HG03064 (cell line): ENCODE data around the gene RANBP10.
"Not testable (repeated sequence)": the region's sequence is repeated elsewhere in the genome, so short reads cannot be mapped to it uniquely, and the experiment has no call there.

Experiments
- ATAC-seq: cut with Tn5 transposase; IDR thresholded peaks from one replicate; pipeline ENCODE4 v1.9.1; 2021; ENCODE audit warnings: low read depth; ENCODE audit not compliant: unreplicated experiment

The RANBP10 gene

DNA sequence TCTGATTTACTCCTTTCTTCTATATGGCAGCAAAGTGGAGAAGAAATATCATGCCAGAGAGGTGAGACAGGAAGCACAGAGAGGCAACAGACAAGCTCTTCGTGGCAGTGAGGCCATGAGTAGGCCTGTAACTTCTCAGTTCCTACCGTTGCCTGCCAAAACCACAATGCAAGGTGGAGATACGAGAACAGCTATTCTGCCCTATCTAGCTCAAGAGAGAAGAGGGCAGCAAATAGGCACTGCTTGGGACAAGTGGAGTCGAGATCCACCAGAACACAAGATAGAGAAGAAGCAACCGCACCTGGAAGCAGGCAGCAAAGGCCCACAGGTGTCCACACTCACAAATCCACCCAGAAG, 24.8 kb downstream of the RANBP10 start:
- peak; percentile 72 for ATAC-seq

DNA sequence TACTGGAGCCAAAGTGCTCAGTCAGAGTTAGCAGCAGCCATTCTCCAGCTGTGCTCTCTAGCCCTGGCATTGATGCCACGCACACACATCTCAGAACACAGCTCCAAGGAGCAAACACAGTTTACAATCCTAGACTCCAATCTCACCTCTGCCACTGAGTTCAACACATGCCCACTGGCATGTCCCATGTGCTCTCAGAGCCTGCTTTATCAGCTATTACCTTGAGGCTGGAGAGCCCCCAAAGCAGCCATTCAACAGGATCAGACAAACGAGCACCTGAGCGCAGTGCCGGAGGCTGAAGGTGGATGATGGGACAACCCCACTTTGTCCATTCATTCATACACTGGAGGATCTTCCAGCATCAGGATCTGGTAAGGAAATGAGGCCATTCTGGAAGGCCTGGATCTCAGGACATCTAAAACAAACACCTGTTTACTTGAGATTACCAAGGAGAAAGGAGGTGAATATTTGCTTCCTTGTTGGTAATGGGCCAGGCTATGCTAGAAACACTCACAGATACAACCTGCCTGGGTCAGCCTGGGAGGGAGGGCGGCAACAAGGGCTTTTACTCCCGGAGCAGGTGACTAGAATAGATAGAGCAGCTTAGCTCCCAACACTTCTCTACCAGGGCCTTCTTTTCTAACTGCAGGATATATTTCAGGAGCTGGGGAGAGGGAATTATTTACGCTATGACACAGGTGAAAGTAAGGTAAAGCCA, 25.4 kb downstream of the RANBP10 start:
- ATAC-seq = no peak

- ATAC-seq = no peak
Observed at GRCh38 chr16:67779256-67780014, 26.9 kb downstream of the RANBP10 start.

GRCh38 chr16:67775273-67775672, 31.1 kb downstream of the RANBP10 start:
- no peak for ATAC-seq

DNA sequence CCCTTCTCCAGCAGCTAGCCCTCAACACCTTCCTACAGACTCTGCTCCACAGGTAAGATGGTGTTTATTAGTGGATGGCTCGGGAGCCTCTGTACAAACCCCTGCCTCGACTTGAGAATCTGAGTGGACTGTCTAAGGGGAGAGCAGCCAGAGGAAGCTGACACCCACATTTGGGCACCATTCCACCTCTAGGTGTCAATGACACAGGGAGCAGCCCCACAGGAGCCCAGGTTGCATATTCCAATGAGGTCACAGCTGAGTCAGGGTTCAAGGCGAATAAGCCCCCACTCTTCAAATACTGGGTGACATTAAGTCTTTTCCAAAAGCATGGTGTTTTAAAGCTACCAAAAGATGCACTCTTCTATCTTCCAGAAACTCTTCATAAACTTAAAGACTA, 31.9 kb downstream of the RANBP10 start:
- no peak for ATAC-seq

DNA sequence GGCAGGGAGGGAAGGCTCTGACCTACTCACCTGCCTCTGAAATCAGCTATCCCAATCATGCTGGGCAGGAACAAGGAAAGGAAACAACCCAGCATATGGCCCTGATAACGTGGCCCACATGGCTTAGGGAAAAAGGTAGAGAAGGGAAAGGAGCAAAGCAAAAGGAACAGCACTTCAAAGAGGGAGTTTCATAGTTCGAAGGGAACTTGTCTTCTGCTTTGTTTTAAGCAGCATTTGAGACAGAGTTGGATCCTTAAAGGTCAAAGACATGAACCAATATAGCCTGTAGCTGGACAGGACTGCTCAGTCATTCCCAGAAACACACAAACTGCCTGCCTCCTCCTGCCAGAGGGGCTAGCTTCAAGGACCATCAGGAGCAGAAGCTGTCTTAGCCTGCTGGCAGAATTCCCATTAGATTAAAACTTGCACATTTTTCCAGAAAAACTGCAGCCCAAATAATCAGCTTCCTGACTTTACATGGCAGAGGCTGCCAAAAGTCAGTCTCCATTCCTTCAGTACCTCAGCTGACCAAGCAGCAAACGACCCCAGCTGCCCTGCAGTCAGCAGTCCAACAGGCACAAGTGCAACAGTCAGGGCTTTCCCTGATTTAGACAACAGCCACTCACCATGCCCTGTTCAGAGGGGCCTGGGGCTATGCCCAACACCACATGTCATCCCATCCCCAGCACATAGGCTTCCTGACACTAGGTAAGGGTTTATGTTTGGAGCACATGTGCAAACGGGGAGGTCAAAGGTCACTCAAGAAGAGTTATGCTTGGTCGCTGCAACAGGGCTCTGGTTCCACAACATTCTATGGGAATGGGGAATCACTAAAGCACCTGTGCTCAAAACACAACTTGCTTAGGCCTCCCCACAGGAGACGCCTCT, 32.5 kb downstream of the RANBP10 start:
- ATAC-seq = no peak

- no peak for ATAC-seq
Observed at GRCh38 chr16:67773099-67773498, 33.3 kb downstream of the RANBP10 start.

DNA sequence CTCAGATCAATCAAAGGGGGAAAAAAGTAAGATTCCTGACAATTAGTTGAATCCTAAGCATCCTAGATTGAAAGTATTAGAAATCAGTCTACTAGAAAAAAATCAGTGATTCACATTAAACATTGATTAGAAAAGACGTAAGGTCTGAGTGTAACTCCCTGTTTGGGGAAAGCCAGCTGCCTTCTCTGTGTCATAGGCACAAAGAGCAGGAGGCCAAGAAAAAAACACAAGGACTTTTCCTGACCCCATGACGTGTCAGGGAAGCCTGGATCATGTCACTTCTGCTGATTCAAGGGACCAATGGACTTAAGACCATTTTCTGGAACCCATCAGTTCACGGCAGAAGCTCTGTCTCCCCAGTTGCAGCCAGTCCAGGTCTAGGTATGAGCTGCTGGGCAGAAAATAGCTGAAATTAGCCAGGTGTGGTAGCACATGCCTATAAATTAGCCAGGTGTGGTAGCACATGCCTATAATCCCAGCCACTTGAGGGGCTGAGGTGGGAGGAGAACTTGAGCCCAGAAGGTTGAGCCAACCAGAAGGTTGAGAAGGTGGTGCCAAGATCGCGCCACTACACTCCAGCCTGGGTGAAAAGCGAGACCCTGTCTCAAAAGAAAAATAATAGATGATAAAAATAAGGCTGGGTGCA, 35.9 kb downstream of the RANBP10 start:
- ATAC-seq = no peak

DNA sequence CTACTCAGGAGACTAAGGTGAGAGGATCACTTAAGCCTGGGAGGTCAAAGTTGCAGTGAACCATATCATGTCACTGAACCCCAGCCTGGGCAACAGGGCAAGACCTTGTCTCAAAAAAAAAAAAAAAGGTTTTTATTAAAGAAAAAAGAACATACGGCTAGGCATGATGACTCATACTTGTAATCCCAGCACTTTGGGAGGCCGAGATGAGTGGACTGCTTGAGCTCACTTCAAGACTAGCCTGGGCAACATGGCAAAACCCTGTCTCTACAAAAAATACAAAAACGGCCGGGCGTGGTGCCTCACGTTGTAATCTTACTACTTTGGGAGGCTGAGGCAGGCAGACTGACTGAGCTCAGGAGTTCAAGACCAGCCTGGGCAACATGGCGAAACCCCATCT, 38.4 kb downstream of the RANBP10 start:
- no peak for ATAC-seq

DNA sequence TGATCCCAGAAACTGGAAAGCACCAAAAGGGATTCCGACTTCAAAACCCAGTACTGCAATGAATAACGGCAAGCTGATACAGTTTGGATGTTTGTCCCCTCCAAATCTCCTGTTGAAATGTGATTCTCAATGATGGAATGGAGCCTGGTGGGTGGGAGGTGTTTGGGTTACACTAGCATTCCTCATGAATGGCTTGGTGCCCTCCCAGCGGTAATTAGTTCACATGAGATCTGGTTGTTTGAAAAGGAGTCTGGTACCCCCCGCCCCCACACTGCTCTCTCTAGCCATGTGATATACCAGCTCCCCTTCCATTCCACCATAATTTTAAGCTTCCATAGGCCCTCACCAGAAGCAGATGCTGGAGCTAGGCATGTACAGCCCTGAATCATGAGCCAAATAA, 40.1 kb downstream of the RANBP10 start:
- no peak for ATAC-seq

DNA sequence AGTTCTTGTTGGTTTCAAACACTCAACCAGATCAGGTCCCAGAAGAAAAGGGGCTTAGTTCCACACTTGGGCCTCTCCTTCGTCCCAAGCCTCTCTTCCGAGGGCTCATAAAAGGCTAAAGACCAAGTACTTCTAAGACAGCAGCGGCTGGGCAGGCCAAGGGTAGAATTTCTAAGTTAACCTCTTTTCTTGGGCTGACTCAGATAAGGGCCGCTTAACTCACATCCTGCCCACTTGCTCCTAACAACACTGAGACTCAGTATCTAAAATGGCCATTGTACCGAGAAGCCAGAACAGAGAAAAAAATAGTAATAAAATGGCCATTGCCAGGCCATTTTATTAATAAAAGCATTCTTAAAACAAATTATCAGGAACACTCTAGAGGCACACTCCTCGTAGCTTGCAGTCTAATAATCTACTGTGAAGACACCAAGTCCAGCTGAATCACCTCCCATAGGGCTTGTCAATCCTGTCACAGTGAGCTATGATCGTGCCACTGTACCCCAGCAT, 42.1 kb downstream of the RANBP10 start:
- no peak for ATAC-seq

- ATAC-seq = no peak
Observed at GRCh38 chr16:67763066-67763465, 43.3 kb downstream of the RANBP10 start.

GRCh38 chr16:67762385-67762784, 44.0 kb downstream of the RANBP10 start:
- ATAC-seq = no peak

GRCh38 chr16:67761924-67762323, 44.4 kb downstream of the RANBP10 start:
- no peak for ATAC-seq

DNA sequence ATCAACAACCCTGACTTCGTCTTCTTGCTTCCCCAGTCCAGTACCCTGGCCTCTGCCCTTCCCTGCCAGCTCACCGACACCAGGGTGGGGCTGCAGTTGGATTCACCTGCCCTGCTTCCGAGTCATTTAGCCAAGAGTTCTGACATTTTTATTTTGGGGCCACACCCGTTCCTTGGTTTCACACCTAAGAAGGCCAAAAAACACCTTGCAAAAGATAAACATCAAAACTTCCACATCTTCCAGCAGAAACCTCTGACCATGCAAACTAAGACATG, 45.5 kb downstream of the RANBP10 start:
- no peak for ATAC-seq

GRCh38 chr16:67760206-67760955, 46.0 kb downstream of the RANBP10 start:
- no peak for ATAC-seq

- ATAC-seq = no peak
Observed at GRCh38 chr16:67758966-67759365, 47.4 kb downstream of the RANBP10 start.

- no peak for ATAC-seq
Observed at GRCh38 chr16:67758006-67758405, 48.4 kb downstream of the RANBP10 start.

- no peak for ATAC-seq
Observed at GRCh38 chr16:67752641-67753040, 53.7 kb downstream of the RANBP10 start.

GRCh38 chr16:67751331-67751730, 55.0 kb downstream of the RANBP10 start:
- ATAC-seq = not testable (repeated sequence)
